Measurements from ENCODE around the gene ASB15. TPM values are rescaled to one million over a fixed set of nuclear protein-coding genes. Genes with fewer than 3 reads are reported as not detected.

The ASB15 gene
- total and polyA plus RNA-seq, 2 experiments from 2014 or later, result not detected

DNA sequence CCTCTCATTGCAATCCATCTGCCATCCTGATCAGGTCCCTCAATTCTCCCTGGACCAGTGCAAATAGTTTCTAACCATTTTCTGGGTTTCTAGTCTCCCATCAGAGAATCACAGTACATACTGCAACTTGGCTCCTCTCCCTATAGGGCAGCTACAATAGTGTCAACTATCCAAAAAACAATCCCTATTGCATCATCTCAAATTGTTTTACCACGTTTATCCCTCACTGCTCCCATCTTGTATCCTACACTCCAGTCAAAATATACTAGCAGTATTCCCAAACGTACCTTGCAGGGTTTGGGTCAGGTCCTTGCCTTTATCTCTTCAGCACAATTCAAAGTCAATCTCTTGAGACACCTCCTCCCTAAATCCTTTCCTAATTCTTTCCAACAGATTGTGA lies 23.6 kb downstream of the ASB15 start:
- Histone ChIP-seq H3K9me3 (ENCODE audit: low read depth) (no peaks in the 10 kb centered on the region), H3K4me2 (ENCODE audit: unreplicated experiment) (no peak overlapping the region), H4K20me1 (ENCODE audit: insufficient read depth) (no peaks in the 10 kb centered on the region), H3K27ac (no peak overlapping the region), H3K4me3 (no peak overlapping the region), H3F3A (ENCODE audit: insufficient read depth) (no peaks in the 10 kb centered on the region), H3K79me2 (ENCODE audit: insufficient read depth) (no peaks in the 10 kb centered on the region), H3K4me1 (ENCODE audit: insufficient read depth) (no peaks in the 10 kb centered on the region), H3K36me3 (ENCODE audit: low read depth) (no peaks in the 10 kb centered on the region), H3K9ac (no peak overlapping the region), H3K27me3 (replicated peaks; ENCODE audit: insufficient read depth) (no peaks in the 10 kb centered on the region), H3K9me2 (ENCODE audit: insufficient read depth) (no peaks in the 10 kb centered on the region), H2AFZ (no peak overlapping the region)
- in situ Hi-C loops (cut with MboI), result no loop called here
- 21 to 30% methylated on average over 2 of the region's 2 CpGs for WGBS, 2 experiments (ENCODE audit: low coverage in 1 of 2, low lambda C conversion rate in 2 of 2, missing lambda C conversion rate in 2 of 2)
- TF ChIP-seq EZH2phosphoT487 (IDR thresholded peaks at IDR 0.05; ENCODE audit: insufficient read depth, low read depth) (no peak), EZH2 (IDR thresholded peaks at IDR 0.05; ENCODE audit: insufficient read depth, poor library complexity, severe bottlenecking) (no peak)
- DNase-seq, result no peak

DNA sequence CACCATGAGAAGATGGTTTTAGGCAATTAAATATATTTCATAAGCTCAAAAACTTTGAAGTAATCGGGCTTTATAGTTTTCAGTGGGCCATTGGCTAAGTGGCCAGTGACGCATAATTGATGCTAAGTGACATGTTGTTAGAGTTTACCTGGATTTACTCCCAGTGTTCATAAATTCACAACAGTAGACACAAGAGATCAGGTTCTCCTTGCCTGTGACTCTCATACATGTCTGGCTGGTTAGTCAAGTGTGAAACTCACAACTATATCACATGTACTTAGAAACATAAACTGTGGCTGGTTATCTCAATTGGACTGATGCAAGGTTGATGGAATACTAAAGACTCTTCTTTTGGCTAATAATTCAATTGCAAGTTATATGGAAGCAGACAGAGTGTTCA lies 26.2 kb downstream of the ASB15 start:
- H3K9me2 ChIP-seq (ENCODE audit: insufficient read depth), result no peaks in the 10 kb centered on the region
- H3K4me1 ChIP-seq (ENCODE audit: insufficient read depth), result peaks cover 2% of the 10 kb centered on the region
- WGBS, 2 experiments (ENCODE audit: low coverage in 1 of 2, low lambda C conversion rate in 2 of 2, missing lambda C conversion rate in 2 of 2), result 94 to 97% methylated on average over 2 of the region's 2 CpGs
- H4K20me1 ChIP-seq (ENCODE audit: insufficient read depth), result no peaks in the 10 kb centered on the region
- TF ChIP-seq EZH2phosphoT487 (IDR thresholded peaks at IDR 0.05; ENCODE audit: insufficient read depth, low read depth) (no peak), EZH2 (IDR thresholded peaks at IDR 0.05; ENCODE audit: insufficient read depth, poor library complexity, severe bottlenecking) (no peak)
- H3K4me3 ChIP-seq, result no peak overlapping the region
- in situ Hi-C loops (cut with MboI), result no loop called here
- H3F3A ChIP-seq (ENCODE audit: insufficient read depth), result no peaks in the 10 kb centered on the region
- no peak for DNase-seq
- no peak overlapping the region for H2AFZ ChIP-seq
- H3K79me2 ChIP-seq (ENCODE audit: insufficient read depth), result no peaks in the 10 kb centered on the region
- H3K27me3 ChIP-seq (replicated peaks; ENCODE audit: insufficient read depth), result no peaks in the 10 kb centered on the region
- no peak overlapping the region for H3K27ac ChIP-seq
- no peaks in the 10 kb centered on the region for H3K36me3 ChIP-seq (ENCODE audit: low read depth)
- no peak overlapping the region for H3K9ac ChIP-seq
- H3K9me3 ChIP-seq (ENCODE audit: low read depth), result no peaks in the 10 kb centered on the region
- no peak overlapping the region for H3K4me2 ChIP-seq (ENCODE audit: unreplicated experiment)

DNA sequence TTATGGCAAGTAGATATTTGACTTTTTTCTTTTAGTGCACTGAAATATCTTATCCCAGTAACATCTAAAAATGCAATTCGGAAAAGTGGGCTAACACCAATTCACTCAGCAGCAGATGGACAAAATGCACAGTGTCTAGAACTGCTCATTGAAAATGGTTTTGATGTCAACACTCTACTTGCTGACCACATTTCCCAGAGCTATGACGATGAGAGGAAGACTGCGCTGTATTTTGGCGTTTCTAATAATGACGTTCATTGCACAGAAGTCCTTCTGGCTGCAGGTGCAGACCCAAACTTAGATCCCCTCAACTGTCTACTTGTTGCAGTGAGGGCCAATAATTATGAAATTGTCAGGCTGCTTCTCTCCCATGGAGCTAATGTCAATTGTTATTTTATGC lies 27.2 kb downstream of the ASB15 start:
- H3K4me3 ChIP-seq, result no peak overlapping the region
- DNase-seq, result no peak
- H3K27me3 ChIP-seq (replicated peaks; ENCODE audit: insufficient read depth), result no peaks in the 10 kb centered on the region
- H3K4me1 ChIP-seq (ENCODE audit: insufficient read depth), result peaks cover 11% of the 10 kb centered on the region
- no peak overlapping the region for H3K27ac ChIP-seq
- no peaks in the 10 kb centered on the region for H3K36me3 ChIP-seq (ENCODE audit: low read depth)
- H3K79me2 ChIP-seq (ENCODE audit: insufficient read depth), result no peaks in the 10 kb centered on the region
- 84 to 86% methylated on average over 5 of the region's 5 CpGs for WGBS, 2 experiments (ENCODE audit: low coverage in 1 of 2, low lambda C conversion rate in 2 of 2, missing lambda C conversion rate in 2 of 2)
- H3K9me3 ChIP-seq (ENCODE audit: low read depth), result no peaks in the 10 kb centered on the region
- no peak overlapping the region for H3K4me2 ChIP-seq (ENCODE audit: unreplicated experiment)
- no peaks in the 10 kb centered on the region for H3K9me2 ChIP-seq (ENCODE audit: insufficient read depth)
- peaks cover 6% of the 10 kb centered on the region; the same call in 1 of the 2 replicates for H3F3A ChIP-seq (ENCODE audit: insufficient read depth)
- in situ Hi-C loops (cut with MboI), result no loop called here
- no peaks in the 10 kb centered on the region for H4K20me1 ChIP-seq (ENCODE audit: insufficient read depth)
- no peak overlapping the region for H3K9ac ChIP-seq
- H2AFZ ChIP-seq, result no peak overlapping the region
- TF ChIP-seq EZH2phosphoT487 (IDR thresholded peaks at IDR 0.05; ENCODE audit: insufficient read depth, low read depth) (no peak), EZH2 (IDR thresholded peaks at IDR 0.05; ENCODE audit: insufficient read depth, poor library complexity, severe bottlenecking) (no peak)

DNA sequence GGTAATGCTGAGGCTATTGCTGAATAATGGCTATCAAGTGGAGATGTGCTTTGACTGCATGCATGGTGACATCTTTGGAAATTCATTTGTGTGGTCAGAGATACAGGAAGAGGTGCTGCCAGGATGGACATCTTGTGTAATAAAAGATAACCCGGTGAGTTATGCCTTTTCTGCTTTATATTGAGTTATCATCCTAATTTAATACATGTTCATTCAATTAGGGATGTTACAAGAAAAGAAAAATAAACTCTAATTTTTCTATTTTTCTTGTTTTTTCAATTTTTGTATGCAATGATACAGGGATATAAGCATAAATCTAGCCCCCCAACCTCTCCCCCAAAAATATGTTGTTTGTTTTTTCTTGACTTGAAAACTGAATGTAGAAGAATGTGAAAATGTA lies 27.7 kb downstream of the ASB15 start:
- TF ChIP-seq EZH2phosphoT487 (IDR thresholded peaks at IDR 0.05; ENCODE audit: insufficient read depth, low read depth), result no peak
- no peak for TF ChIP-seq EZH2 (IDR thresholded peaks at IDR 0.05; ENCODE audit: insufficient read depth, poor library complexity, severe bottlenecking)
- H3K9me3 ChIP-seq (ENCODE audit: low read depth), result no peaks in the 10 kb centered on the region
- H3K27me3 ChIP-seq (replicated peaks; ENCODE audit: insufficient read depth), result no peaks in the 10 kb centered on the region
- H4K20me1 ChIP-seq (ENCODE audit: insufficient read depth), result no peaks in the 10 kb centered on the region
- 2 to 4% methylated on average over 1 of the region's 1 CpG for WGBS, 2 experiments (ENCODE audit: low coverage in 1 of 2, low lambda C conversion rate in 2 of 2, missing lambda C conversion rate in 2 of 2)
- H3K4me1 ChIP-seq (ENCODE audit: insufficient read depth), result peaks cover 16% of the 10 kb centered on the region
- H3K4me2 ChIP-seq (ENCODE audit: unreplicated experiment), result no peak overlapping the region
- no peak overlapping the region for H3K4me3 ChIP-seq
- no peak for DNase-seq
- H3K9me2 ChIP-seq (ENCODE audit: insufficient read depth), result no peaks in the 10 kb centered on the region
- H3K9ac ChIP-seq, result no peak overlapping the region
- in situ Hi-C loops (cut with MboI), result no loop called here
- peaks cover 10% of the 10 kb centered on the region; the same call in 1 of the 2 replicates for H3F3A ChIP-seq (ENCODE audit: insufficient read depth)
- H2AFZ ChIP-seq, result no peak overlapping the region
- H3K79me2 ChIP-seq (ENCODE audit: insufficient read depth), result no peaks in the 10 kb centered on the region
- no peaks in the 10 kb centered on the region for H3K36me3 ChIP-seq (ENCODE audit: low read depth)
- H3K27ac ChIP-seq, result no peak overlapping the region

DNA sequence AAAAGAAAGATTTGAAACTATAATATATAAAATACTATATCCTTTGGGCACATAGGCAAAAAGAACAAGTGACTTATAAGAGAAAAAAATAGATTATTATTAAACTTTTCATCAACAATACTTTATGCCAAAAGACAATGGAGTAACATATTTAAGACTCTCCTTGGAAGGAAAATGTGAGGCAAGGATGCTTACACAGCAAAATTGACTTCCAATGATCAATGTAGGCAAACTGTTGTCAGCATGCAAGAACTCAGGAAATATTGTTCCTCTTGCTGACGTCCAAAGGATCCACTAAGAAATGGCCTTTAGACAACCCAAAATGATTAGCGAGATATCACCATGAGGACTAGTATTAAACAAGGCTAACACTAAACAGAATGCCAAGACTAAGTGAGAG lies 31.2 kb downstream of the ASB15 start:
- H3K27ac ChIP-seq, result no peak overlapping the region
- H3K9me2 ChIP-seq (ENCODE audit: insufficient read depth), result no peaks in the 10 kb centered on the region
- H3K4me2 ChIP-seq (ENCODE audit: unreplicated experiment), result no peak overlapping the region
- TF ChIP-seq EZH2phosphoT487 (IDR thresholded peaks at IDR 0.05; ENCODE audit: insufficient read depth, low read depth), result no peak
- no peak for TF ChIP-seq EZH2 (IDR thresholded peaks at IDR 0.05; ENCODE audit: insufficient read depth, poor library complexity, severe bottlenecking)
- H3K27me3 ChIP-seq (replicated peaks; ENCODE audit: insufficient read depth), result no peaks in the 10 kb centered on the region
- no peaks in the 10 kb centered on the region for H3K36me3 ChIP-seq (ENCODE audit: low read depth)
- no peak overlapping the region for H2AFZ ChIP-seq
- H4K20me1 ChIP-seq (ENCODE audit: insufficient read depth), result no peaks in the 10 kb centered on the region
- no peaks in the 10 kb centered on the region for H3K9me3 ChIP-seq (ENCODE audit: low read depth)
- peaks cover 17% of the 10 kb centered on the region for H3K4me1 ChIP-seq (ENCODE audit: insufficient read depth)
- DNase-seq, result no peak
- in situ Hi-C loops (cut with MboI), result loop anchor here (10.0 kb wide), 1 partner anchor 232 kb away; no protein-coding TSS in a partner anchor
- peaks cover 10% of the 10 kb centered on the region; the same call in 1 of the 2 replicates for H3F3A ChIP-seq (ENCODE audit: insufficient read depth)
- no peaks in the 10 kb centered on the region for H3K79me2 ChIP-seq (ENCODE audit: insufficient read depth)
- H3K4me3 ChIP-seq, result no peak overlapping the region
- 32 to 65% methylated on average over 2 of the region's 2 CpGs for WGBS, 2 experiments (ENCODE audit: low coverage in 1 of 2, low lambda C conversion rate in 2 of 2, missing lambda C conversion rate in 2 of 2)
- H3K9ac ChIP-seq, result no peak overlapping the region
